ENCODE measurements around the gene RNF150.

RNF150 gene

DNA sequence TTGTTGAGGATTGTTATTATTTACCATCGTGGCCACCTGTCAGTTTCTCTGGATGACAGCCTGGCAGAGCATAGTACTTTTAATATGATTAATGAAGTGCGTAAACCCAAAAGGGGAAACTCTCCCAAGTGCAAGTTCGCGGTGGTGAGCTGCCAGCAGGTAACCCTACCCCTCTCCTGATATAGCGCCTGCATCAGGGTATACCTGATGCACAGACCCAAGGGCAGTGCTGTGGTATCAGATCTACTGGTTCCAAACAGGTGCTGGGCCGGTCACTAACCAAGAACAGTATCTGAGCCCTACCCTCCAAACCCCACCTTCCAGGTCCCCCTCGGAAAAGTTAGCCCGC, 1.6 kb downstream of the RNF150 start:
- no peak for DNase-seq (ENCODE audit: low read depth)

DNA sequence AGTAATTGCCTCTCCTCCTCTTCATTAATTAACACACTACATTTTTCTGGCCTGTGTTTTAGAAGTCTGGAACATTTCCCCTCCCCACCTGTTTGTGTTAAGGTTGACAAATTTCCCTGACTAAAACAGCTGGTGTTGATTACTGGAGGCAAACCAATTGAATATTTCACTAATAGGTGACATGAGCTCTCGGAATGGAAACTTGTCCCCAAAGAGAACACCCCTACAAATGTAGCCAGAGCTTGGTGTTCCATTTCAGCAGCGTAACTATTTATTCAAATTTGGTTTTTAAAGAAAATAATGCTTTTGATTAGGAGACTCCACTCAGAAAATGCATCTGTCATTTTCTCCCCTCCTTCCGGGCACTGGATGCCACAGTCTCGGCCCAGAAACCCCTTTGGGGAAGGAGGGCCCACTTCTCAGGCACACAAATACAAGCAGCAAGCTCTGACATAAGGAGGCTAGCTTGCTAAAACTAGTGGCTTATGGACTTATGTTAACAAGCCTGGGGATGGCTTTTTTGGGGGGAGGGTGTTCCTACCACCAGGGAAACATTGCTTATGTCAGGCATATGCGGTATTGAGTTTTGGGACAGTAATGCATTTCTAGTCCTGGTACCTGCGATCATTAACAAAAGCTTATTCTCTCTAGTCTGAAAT, 2.2 kb downstream of the RNF150 start:
- no peak for DNase-seq (ENCODE audit: low read depth)

DNA sequence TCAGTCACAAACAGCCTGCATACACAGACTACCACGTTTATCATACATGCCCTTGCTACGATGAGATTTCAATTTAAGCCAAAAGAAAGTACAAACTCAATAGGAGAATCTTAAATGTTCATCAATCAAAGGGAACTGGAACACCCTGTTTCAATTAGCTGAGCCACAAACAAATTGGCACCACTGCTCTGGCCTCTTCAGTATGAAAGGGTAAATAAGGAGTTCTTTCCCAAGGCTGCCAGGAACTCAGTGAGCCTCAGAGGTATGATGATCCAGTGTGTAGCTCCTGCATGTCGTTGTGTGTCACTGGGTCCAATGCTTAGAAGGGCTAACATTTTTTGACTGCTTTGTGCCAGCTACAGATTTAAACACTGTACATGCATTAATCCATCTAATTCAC, 5.4 kb downstream of the RNF150 start:
- no peak for DNase-seq (ENCODE audit: low read depth)

DNA sequence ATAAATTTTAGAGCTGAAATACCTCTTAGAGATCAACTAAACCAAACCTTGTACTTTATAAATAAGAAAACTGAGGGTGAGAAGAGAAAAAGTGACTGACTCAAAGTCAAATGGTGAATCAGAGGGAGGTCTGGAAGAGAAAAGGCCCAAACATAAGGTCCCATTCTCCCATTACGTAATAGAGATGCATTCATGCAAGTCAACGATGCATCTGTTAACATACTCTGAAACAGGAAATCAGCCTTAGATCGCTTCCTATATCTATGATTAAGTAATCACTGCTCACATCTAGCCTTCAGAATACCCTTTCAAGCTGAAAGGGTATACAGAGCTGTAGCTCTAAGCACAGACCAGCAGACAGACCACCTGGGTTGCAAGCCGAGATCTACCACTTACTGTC, 6.5 kb downstream of the RNF150 start:
- DNase-seq (ENCODE audit: low read depth) = peak; percentile 47

DNA sequence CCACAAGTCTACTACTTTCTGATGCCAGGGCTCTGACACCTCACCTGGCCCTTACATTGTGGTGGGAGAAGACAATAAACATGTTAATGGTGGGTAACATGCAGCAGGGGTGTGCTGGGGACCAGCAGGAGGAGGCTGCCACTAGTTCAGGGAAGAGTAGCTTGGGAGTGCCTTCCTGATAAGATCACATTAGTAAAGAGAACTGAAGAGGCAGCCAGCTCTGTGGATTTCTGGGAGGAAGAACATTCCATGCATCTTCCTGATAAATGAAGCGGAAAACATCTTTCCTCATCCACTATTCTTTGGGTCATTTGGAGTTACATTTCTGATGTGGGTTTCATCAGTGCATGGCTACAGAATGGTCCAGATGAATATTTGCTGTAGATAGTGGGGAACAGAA, 9.0 kb downstream of the RNF150 start:
- DNase-seq (ENCODE audit: low read depth) = peak; percentile 26

DNA sequence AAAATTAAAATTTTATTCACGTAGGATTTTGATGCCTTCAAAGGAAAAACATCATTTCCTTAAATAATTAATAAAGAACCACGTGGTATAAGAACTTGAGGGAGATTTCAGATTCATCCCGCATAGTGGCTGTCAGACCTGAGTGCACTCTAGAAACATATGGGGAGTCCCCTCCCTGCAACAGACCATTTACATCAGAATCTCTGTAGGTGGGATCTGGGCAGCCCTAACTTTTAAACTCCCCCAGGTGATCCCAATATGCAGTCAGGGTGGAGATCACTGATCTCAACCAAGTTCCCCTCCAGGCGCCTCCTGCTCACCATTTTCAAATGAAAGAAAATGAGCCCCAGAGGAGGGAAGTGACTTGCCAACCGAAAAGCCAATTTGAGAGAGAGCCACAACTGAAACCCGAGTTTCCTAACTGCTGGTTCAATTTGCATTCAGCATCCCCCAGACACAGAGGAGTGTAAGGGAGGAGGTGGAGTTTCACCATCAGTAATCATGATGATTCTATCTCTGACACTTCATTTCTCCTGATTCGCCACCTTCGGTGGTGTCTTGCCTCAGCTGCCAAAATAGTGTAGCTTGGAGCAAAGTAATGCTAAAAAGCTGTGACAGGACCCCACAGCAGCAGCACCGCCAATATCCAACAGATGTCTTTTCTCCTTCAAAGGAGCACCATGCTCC, 11.4 kb downstream of the RNF150 start:
- no peak for DNase-seq (ENCODE audit: low read depth)

DNA sequence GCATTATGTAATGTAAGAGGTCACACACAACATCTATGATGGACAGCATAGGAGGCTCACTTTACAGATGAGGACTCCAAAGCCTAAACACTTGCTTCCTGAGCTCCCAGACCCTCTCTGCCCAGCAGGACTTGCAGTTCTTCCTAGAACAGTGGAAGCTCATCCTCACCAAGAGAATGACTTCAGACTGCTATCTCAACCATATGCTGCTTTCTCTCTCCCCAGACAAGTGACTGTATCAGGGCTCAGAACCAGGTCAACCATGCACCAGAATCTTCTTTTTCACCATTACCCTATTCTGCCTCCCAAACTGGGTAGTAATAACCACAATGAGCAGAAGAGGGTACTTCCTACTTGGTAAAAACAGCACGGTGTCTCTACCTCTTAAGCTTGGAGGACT, 12.2 kb downstream of the RNF150 start:
- DNase-seq (ENCODE audit: low read depth) = no peak

DNA sequence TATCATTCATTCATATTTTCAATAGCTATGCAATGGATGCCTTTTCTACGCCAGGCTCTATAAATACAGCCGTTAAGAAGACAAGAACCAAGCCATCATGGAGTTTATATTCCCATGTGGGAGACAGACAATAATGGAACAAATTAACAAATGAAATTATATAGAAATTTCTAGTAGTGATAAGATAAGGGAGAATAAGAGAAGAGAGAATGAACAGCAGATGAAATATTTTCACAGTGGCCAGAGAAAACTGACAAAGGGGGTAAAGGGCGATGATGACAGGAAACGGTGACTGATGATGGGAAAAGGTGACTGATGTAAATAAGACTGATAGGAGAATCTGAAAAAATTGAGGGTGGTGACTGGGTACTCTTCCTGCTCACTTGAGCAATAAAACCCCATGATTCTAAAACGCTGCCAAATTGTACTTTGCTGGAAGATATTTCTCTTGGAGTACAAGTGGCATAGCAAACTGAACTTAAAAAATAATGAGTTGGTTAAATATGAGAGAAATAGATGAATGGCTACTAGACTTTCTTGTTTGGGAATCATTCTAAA, 13.2 kb downstream of the RNF150 start:
- no peak for DNase-seq (ENCODE audit: low read depth)

DNA sequence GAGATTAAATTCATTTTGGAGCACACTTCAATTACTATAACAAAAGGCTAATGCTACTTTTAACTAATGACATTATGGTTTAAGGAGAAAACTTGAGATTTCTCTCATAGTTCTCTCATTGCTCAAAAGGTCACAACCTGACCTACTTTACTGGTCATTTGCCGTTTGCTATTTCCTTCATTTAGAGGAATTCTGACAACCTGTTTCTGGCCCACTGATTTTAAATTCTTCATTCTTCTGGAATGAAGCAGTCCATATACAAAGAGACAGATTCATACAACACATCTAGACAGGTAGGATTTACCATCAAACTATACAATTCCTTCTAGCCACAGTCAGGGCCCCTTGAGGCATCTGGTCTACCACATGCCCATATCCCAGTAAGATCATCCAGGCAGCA, 14.2 kb downstream of the RNF150 start:
- no peak for DNase-seq (ENCODE audit: low read depth)

DNA sequence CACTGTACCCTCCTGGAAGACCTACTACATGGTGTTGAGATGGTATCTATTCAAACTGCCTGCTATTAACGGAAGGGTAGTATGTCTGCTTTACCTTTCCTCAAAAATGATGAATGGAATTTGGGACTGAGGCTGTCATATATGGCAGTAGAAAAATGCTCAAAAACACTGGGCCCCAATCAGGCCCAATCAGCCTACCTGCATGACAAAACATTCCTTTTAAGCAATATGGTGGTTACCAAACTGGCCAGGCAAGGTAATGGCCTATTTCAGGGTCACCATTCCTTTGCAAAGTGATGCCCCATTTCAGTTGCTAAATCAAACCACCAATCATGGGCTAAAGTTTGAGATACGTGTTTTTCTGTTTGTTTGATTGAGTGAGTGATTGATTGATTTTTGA, 14.9 kb downstream of the RNF150 start:
- DNase-seq (ENCODE audit: low read depth) = no peak

DNA sequence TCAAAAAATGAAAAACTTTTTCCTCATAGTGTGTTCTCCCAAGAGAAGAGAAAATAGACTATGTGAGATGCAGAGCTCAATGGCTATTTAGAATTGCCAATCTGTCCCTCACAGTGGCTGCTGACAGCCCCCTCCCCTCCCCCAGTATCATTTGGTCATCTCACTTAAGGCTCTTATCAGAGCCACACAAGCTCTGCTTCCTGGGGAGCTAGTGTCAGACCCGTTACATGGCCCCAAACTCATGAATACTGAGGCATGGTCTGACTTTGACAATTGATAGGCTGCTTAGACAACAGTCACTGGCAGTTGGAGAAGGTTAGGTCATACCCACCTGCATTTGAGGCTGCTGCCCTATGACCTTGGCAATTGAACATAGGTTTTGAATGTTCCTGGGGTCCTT, 15.3 kb downstream of the RNF150 start:
- DNase-seq (ENCODE audit: low read depth) = no peak

DNA sequence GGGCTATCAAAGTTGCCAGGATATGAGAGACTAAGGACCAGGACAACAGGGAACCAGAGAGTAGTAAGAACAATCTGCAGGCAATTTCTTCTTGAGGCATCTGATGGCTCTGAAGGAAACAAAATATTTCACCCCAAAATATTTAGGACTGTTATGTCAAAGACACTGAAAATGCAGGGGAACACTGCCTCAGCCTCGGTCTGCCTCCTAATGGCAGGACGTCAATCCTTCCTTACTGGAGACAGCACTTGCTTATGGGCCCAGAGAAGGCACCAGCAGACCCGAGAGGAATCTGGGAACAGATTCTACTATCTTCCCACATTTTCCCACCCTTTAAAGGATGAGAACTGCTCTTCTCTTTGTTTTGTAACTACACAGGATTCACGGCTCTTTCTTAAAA, 23.3 kb downstream of the RNF150 start:
- DNase-seq (ENCODE audit: low read depth) = no peak

DNA sequence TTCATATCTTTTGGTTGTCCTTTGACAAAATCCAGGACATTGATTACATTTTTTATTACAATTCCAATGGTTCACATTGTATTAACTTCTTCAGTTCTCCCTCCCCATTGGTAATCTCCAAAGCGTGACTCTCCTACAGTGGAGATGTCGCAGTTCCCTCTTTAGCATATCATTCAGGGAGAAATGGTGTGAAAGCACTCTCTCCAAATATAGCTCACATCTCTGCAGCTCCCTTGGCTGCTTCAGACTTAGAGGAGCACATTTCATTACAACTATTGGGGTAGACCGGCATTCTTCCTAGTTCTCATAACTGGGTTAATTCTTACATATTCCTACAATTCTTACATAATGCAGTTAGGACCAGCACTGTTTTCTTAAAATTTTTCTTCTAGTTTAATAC, 25.3 kb downstream of the RNF150 start:
- no peak for DNase-seq (ENCODE audit: low read depth)

DNA sequence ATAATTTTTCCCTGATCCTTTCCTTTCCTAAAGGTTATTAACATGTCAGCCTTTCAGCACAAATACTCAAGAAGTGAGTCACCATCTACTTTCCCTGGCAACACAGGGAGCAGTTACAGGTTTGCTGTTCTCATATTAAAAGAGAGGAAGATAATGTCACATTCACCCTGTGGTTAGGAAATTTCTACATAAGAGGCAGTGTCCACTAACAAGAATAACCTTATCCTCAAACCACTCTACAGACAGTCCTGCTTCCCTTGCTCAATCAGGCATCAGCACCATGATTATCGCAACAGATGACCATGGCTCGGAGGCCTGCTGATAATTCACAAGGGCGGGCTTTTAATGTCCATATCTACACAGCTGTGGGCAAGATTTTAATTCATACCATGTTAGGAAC, 30.9 kb downstream of the RNF150 start:
- peak; percentile 77 for DNase-seq (ENCODE audit: low read depth)

DNA sequence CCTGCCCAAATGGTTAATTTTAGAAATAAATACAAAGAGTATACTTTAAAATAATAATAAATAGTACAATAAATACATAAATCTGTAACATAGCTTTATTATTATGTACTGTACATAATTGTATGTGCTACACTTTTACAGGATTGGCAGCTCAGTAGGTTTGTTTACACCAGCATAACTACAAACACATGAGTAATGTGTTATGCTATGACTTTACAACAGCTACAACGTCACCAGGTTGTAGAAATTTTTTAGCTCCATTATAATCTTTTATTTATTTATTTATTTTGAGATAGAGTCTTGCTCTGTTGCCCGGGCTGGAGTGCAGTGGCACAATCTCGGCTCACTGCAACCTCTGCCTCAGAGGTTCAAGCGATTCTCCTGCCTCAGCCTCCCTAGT, 31.8 kb downstream of the RNF150 start:
- no peak for DNase-seq (ENCODE audit: low read depth)

DNA sequence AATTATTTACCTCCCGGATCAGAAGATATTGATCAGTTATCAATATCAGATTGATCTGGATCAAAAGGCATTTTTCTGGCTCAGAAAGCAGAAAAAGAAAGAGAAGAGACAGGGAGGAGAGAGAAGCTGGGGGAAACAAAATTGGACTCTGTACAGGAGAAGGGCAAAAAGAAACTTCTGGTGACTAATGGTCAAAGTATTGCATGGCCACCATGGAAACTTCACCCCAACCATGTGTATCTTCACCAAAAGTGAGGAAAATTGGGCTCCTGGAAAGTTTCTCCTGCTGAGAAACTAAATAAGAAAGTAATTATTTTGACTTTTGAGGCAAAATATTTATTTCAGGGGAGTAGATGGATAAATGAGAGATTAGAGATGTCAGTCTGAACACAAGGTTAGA, 33.9 kb downstream of the RNF150 start:
- DNase-seq (ENCODE audit: low read depth) = peak; percentile 36

DNA sequence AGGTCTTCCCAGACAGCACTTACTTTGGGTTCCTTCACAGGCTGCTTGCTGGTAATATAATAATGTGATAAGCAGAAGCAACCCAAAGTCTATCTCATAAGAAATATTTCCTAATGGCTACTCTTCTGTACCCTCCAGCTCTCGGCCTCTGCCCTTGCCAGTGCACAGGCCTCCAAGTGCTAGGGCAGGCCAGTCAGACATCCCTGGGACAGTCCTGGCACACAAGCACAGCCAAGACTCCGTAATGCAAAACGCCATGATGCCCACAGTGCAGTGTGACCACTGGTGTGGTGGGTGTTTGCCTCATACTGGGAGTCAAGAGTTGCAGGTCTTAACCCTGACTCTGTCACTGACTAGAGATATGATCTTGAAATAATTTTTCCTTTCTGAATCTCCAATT, 35.1 kb downstream of the RNF150 start:
- DNase-seq (ENCODE audit: low read depth) = no peak

DNA sequence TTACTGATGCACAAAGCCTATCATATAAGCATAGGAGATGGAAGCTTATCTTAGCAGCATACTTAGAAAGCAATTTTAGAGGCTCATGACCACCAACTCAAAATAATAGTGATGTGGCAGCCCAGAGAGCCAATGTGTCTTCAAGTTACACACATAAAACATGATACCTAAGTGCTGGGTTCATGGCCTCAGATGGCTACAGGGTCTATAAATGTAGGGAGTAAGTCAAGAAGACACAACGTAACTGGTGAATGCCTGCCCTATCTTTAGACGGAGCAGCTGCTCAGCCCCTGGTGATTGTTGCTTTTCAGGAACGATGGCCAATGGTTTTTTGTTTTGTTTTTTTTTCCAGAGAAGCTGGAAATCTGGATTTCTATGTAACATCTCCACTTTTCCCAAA, 42.8 kb downstream of the RNF150 start:
- DNase-seq (ENCODE audit: low read depth) = no peak

DNA sequence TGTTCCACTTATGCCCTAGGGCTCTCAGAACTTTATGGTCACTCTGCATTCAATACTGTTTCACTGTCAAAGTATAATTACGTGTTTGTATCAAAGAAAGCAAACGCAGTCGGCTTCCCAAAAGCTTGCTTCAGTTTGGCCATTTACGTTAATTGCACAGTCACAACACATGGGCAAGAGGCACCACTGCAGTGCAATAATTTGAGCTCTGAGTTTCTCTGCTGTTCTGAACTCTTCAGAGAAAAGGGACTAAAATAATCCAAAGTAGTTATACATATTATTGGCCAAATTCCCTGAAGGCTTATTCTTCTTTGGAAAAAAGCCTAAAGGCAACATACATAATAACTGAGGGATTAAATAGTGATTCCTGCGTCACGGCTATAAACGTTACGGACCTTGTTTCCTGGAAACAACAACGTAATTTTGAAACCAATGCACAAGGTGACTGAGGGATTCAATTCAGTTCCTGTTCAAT, 51.3 kb downstream of the RNF150 start:
- DNase-seq (ENCODE audit: low read depth) = peak; percentile 20

DNA sequence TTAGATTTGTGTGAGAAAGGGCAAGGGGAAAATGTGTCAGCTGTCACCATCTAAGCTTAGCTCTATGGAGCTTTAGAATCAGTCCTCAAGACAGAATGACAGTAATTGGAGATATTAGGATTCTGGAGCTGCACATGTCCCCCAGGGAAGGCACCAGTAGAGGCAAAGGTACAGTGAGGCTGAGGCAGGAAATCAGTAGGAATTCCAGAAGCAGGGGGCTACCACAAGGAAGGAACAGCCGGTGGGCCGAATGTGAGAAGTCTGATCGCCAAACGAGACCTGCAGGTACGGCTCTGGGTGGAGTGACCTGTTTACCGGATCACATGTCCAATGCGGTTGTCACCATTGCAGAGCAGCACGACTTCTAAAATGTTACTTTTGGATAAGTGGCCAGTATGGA, 52.6 kb downstream of the RNF150 start:
- no peak for DNase-seq (ENCODE audit: low read depth)

DNA sequence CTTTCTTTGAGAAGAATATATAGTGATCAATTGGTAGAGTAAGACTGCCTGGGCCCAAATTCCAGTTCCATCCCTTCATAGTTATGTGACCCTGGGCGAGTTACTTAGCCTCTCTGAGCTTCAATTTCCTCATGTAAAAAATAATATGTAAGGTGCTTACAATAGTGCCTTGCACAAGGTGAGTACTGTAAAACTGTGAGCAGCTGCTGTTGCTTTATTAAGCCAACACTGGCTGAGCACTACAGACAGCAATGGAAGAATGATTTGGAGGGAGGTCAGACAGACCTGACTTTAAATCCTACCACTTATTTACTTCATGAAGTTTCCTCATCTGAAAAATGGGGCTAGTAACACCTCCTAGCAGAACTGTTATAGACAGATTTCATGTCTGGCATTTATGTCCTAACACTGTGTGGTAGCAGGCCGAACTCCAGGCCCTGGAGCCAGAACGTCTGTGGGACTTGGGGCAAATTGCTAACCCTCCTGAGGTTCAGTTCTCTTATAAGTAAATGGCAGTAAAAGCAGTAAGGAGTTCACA, 53.8 kb downstream of the RNF150 start:
- DNase-seq (ENCODE audit: low read depth) = no peak

DNA sequence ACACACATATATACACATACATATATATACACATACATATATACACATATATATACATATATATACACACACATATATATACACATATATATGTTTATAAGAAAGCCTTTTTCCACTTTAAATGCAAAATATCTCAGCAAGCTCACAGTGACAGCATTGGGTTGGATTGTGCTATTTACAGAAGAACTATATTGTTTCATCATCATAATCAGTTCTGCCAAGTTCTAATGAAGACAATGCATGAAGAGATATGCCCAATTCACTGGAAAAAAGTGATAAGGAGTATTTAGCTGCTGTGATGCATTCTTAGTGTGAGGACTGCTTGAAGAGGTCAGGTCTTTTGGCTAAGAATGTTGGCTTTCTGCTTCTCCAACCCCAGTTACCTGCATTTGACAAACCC, 54.4 kb downstream of the RNF150 start:
- DNase-seq (ENCODE audit: low read depth) = peak; percentile 38

DNA sequence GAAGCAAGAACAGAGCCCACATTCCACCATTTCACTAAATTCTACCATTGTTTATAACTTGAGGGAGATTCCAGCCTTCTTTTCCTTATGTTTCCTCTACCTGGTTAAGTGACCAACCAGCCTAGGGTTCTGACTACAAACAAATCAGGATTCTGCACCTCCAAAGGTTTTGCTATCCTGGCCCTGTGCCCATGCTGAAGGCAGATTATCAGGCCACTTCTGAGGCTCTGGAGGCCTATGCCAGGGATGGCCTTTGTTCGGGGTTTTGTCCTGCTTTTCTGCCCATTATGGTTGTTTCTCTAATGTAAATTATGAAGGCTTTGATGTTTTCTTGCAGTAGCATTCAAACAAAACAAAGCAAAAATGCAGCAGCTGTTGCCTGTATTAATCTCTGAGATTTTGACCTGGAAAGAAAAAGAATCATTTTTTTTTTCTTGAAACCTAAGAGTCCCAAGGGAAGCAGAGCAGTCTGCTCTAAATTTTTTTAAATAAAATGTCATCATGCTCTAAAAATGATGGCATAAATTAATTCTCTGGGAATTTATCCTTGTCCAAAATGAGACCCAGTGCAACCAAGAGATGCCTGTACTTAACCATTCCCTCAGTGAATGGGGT, 55.6 kb downstream of the RNF150 start:
- no peak for DNase-seq (ENCODE audit: low read depth)

All from iris pigment epithelial cell (primary cell).